ENCODE results near the gene TPD52L2.

TPD52L2 gene

DNA sequence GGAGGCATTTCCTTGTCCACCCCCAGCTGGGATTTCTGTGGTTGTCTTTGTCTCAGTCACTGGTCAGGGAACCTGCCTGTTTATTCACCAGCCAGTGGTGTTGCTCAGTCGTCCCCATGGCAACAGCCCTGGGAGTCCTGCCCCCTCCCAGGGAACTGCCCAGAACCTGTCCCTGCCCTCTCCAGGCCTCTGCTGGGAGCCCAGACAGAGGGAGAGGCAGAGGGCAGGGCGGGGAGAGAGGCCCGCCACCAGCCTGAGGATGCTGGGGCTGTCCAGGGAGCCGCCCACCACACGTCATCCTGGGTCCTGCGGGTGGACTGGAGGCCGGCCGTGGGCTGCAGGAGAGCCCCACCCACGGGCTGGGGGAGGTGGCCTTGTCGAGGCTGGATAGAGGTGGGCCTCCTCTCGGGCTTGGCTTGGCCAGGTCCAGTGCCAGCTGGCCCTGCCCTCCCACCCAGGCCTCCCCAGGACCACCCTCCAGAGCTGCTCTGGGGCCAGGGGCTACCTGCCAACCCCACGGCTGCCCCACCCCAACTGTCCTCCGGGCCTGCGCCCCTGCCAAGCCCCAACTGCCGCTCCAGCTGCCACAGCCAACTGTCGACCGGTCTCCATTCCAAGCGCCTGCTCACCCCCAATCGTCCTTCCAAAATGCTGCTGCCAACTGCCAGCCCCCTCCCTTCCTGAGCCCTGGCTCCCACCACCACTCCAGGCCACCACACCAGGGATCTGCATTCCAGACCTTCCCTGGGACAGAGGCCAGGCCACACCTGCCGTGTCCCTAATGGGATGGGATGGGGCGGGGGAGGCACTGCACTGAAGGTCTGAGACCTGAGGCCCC, 29.8 kb upstream of the TPD52L2 start (continued):
- no peak for TF ChIP-seq TCF4 (CRISPR knock-in tag; IDR thresholded peaks at IDR 0.05; ENCODE audit: borderline replicate concordance)
- no peak for TF ChIP-seq TOX (CRISPR knock-in tag; IDR thresholded peaks at IDR 0.05; ENCODE audit: borderline replicate concordance)
- TF ChIP-seq GLIS3 (CRISPR knock-in tag; IDR thresholded peaks at IDR 0.05), result no peak
- TF ChIP-seq ZC3H10 (CRISPR knock-in tag; IDR thresholded peaks at IDR 0.05), result no peak
- no peak for TF ChIP-seq CSDC2 (CRISPR knock-in tag; IDR thresholded peaks at IDR 0.05)

DNA sequence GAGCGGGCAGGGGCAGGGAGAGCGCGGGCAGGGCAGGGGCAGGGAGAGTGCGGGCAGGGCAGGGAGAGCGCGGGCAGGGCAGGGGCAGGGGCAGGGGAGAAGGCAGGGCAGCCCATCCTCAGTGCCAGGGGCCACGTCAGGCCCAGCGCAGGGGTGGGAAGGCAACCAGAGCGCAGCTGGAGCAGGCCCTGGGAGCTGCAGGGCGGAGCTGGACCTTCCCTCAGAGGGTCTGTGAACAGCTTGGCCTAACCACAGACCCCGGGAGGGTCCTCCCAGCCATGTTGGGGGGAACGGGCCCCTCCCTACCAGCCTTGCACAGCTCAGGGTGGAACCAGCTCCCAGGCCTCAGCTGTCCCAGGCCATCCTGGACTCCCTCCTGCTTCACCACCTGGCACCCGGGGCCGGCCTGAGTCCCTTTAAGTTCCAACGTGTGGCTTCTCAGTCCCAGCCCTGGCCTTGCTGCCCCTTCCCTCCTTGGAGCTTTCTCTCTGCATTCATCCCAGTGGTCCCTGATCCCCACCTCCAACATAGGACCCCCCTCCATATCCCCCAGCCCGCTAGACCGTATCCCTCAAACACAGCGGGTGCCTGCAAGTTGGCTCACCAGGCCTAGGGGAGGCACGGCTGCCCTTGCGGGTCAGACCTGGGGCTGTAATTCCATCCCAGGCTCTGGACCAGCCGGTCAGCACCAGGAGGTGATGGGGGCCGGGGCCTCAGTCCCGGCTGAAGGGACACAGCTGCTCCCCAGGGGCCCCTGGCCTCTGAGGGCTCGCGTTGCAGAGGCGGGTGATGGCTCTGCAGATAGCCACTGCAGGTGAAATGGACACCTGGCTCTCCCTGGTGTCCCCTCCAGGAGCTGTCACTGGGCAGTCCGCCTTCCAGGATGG, 28.4 kb upstream of the TPD52L2 start:
- TF ChIP-seq ZNF8 (CRISPR knock-in tag; IDR thresholded peaks at IDR 0.05) (no peak), PPARA (CRISPR knock-in tag; IDR thresholded peaks at IDR 0.05; ENCODE audit: borderline replicate concordance) (no peak), ZC3H10 (CRISPR knock-in tag; IDR thresholded peaks at IDR 0.05) (no peak), ARNTL (CRISPR knock-in tag; IDR thresholded peaks at IDR 0.05; ENCODE audit: borderline replicate concordance, low read depth) (no peak), ZFP30 (CRISPR knock-in tag; IDR thresholded peaks at IDR 0.05) (no peak), CSDC2 (CRISPR knock-in tag; IDR thresholded peaks at IDR 0.05) (no peak), RARB (CRISPR knock-in tag; IDR thresholded peaks at IDR 0.05) (no peak), ZNF70 (CRISPR knock-in tag; IDR thresholded peaks at IDR 0.05) (no peak), TOX (CRISPR knock-in tag; IDR thresholded peaks at IDR 0.05; ENCODE audit: borderline replicate concordance) (no peak), OSR1 (CRISPR knock-in tag; IDR thresholded peaks at IDR 0.05) (no peak), GLIS3 (CRISPR knock-in tag; IDR thresholded peaks at IDR 0.05) (no peak), ZFP3 (CRISPR knock-in tag; IDR thresholded peaks at IDR 0.05) (no peak), BACH2 (CRISPR knock-in tag; IDR thresholded peaks at IDR 0.05; ENCODE audit: borderline replicate concordance) (no peak), ESRRG (CRISPR knock-in tag; IDR thresholded peaks at IDR 0.05) (no peak)
- TF ChIP-seq, protein P1, sequence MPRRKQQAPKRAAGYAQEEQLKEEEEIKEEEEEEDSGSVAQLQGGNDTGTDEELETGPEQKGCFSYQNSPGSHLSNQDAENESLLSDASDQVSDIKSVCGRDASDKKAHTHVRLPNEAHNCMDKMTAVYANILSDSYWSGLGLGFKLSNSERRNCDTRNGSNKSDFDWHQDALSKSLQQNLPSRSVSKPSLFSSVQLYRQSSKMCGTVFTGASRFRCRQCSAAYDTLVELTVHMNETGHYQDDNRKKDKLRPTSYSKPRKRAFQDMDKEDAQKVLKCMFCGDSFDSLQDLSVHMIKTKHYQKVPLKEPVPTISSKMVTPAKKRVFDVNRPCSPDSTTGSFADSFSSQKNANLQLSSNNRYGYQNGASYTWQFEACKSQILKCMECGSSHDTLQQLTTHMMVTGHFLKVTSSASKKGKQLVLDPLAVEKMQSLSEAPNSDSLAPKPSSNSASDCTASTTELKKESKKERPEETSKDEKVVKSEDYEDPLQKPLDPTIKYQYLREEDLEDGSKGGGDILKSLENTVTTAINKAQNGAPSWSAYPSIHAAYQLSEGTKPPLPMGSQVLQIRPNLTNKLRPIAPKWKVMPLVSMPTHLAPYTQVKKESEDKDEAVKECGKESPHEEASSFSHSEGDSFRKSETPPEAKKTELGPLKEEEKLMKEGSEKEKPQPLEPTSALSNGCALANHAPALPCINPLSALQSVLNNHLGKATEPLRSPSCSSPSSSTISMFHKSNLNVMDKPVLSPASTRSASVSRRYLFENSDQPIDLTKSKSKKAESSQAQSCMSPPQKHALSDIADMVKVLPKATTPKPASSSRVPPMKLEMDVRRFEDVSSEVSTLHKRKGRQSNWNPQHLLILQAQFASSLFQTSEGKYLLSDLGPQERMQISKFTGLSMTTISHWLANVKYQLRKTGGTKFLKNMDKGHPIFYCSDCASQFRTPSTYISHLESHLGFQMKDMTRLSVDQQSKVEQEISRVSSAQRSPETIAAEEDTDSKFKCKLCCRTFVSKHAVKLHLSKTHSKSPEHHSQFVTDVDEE (CRISPR knock-in tag; IDR thresholded peaks at IDR 0.05), result no peak
- TF ChIP-seq, protein P2, sequence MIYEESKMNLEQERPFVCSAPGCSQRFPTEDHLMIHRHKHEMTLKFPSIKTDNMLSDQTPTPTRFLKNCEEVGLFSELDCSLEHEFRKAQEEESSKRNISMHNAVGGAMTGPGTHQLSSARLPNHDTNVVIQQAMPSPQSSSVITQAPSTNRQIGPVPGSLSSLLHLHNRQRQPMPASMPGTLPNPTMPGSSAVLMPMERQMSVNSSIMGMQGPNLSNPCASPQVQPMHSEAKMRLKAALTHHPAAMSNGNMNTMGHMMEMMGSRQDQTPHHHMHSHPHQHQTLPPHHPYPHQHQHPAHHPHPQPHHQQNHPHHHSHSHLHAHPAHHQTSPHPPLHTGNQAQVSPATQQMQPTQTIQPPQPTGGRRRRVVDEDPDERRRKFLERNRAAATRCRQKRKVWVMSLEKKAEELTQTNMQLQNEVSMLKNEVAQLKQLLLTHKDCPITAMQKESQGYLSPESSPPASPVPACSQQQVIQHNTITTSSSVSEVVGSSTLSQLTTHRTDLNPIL (CRISPR knock-in tag; IDR thresholded peaks at IDR 0.05; ENCODE audit: low read depth), result no peak
- TF ChIP-seq, protein P3, sequence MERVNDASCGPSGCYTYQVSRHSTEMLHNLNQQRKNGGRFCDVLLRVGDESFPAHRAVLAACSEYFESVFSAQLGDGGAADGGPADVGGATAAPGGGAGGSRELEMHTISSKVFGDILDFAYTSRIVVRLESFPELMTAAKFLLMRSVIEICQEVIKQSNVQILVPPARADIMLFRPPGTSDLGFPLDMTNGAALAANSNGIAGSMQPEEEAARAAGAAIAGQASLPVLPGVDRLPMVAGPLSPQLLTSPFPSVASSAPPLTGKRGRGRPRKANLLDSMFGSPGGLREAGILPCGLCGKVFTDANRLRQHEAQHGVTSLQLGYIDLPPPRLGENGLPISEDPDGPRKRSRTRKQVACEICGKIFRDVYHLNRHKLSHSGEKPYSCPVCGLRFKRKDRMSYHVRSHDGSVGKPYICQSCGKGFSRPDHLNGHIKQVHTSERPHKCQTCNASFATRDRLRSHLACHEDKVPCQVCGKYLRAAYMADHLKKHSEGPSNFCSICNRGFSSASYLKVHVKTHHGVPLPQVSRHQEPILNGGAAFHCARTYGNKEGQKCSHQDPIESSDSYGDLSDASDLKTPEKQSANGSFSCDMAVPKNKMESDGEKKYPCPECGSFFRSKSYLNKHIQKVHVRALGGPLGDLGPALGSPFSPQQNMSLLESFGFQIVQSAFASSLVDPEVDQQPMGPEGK (CRISPR knock-in tag; IDR thresholded peaks at IDR 0.05; ENCODE audit: borderline replicate concordance), result no peak
- ATAC-seq, result no peak

DNA sequence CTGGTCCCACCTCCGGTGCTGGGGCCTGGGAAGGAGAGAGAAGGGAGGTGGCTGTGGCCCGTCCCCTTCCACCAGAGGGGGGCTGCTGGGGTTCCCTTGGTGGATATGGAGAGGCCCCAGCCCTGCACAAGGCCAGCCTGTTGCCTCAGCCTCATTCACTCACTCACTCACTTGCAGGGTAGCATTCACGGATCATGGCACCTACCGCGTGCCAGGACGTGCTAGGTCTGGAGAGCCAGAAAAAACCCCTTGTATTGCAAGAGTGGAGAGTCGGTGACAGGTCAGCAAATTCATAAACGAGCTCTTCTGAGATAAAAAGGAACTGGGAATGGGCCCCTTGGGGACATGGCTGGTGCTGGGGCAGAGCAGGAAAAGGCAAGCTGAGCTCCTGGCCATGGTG, 27.6 kb upstream of the TPD52L2 start:
- TF ChIP-seq, protein P1 (CRISPR knock-in tag; IDR thresholded peaks at IDR 0.05), result no peak
- TF ChIP-seq RARB (CRISPR knock-in tag; IDR thresholded peaks at IDR 0.05), result no peak
- TF ChIP-seq PPARA (CRISPR knock-in tag; IDR thresholded peaks at IDR 0.05; ENCODE audit: borderline replicate concordance), result no peak
- no peak for TF ChIP-seq ZNF8 (CRISPR knock-in tag; IDR thresholded peaks at IDR 0.05)
- ATAC-seq, result no peak

Measured in SK-N-SH treated with all-trans-retinoic acid at 6 μM for 48 hours (cell line).